Osteocyte (in vitro differentiated cells): ENCODE data around the gene GNAQ. TPM values are rescaled to one million over a fixed set of nuclear protein-coding genes. Genes with fewer than 3 reads are reported as not detected.

Experiments used
- DNase-seq: peaks from one replicate; pipeline ENCODE4 v3.0.0; 2021; ENCODE audit warnings: mixed read lengths; ENCODE audit not compliant: unreplicated experiment; ENCODE audit errors: extremely low spot score
- H3K27ac Mint-ChIP-seq: one replicate; pipeline ENCODE4 v1.8.0; 2021; ENCODE audit warnings: mild to moderate bottlenecking, mixed read lengths; ENCODE audit not compliant: unreplicated experiment
- H3K27me3 Mint-ChIP-seq: one replicate; pipeline ENCODE4 v1.8.0; 2021; ENCODE audit warnings: mixed read lengths; ENCODE audit not compliant: unreplicated experiment
- H3K36me3 Mint-ChIP-seq: one replicate; pipeline ENCODE4 v1.8.0; 2021; ENCODE audit warnings: mixed read lengths; ENCODE audit not compliant: unreplicated experiment
- H3K4me1 Mint-ChIP-seq: one replicate; pipeline ENCODE4 v1.8.0; 2021; ENCODE audit warnings: mixed read lengths; ENCODE audit not compliant: unreplicated experiment
- H3K4me3 Mint-ChIP-seq: one replicate; pipeline ENCODE4 v1.8.0; 2021; ENCODE audit warnings: mild to moderate bottlenecking, moderate library complexity, mixed read lengths; ENCODE audit not compliant: unreplicated experiment
- H3K9me3 Mint-ChIP-seq: one replicate; pipeline ENCODE4 v1.8.0; 2021; ENCODE audit warnings: mixed read lengths; ENCODE audit not compliant: unreplicated experiment
- CTCF ChIP-seq: fragments of 200-600 bp; sonication (generic); IDR thresholded peaks from 2 replicates; pipeline ENCODE4 v1.5.0; 2021; ENCODE audit warnings: antibody characterized with exemption, mild to moderate bottlenecking, moderate library complexity
- total RNA-seq: library from RNA; stranded (reverse); gene quantifications from 2 replicates; pipeline ENCODE4 v1.2.1, GENCODE V29; 2021

GNAQ gene
- total RNA-seq, 1 donor from 2014 or later: 65.9 TPM

- no peak overlapping the region for H3K4me3 Mint-ChIP-seq
- H3K9me3 Mint-ChIP-seq: no peaks in the 10 kb centered on the region
- peaks cover 14% of the 10 kb centered on the region for H3K4me1 Mint-ChIP-seq
- no peaks in the 10 kb centered on the region for H3K27me3 Mint-ChIP-seq
- DNase-seq: no peak
- H3K36me3 Mint-ChIP-seq: peaks cover 19% of the 10 kb centered on the region
- TF ChIP-seq CTCF: no peak
- H3K27ac Mint-ChIP-seq: no peak overlapping the region
Observed at GRCh38 chr9:77810637-77811119, 220.9 kb downstream of the GNAQ start.

GRCh38 chr9:77810047-77810446 lies 221.6 kb downstream of the GNAQ start:
- Mint-ChIP-seq H3K4me1 (peaks cover 12% of the 10 kb centered on the region), H3K9me3 (no peaks in the 10 kb centered on the region), H3K4me3 (no peak overlapping the region), H3K36me3 (peaks cover 19% of the 10 kb centered on the region), H3K27me3 (no peaks in the 10 kb centered on the region), H3K27ac (no peak overlapping the region)
- no peak for DNase-seq
- no peak for TF ChIP-seq CTCF

- no peak overlapping the region for H3K27ac Mint-ChIP-seq
- H3K4me1 Mint-ChIP-seq: peaks cover 12% of the 10 kb centered on the region
- H3K36me3 Mint-ChIP-seq: peaks cover 19% of the 10 kb centered on the region
- no peak overlapping the region for H3K4me3 Mint-ChIP-seq
- no peak for TF ChIP-seq CTCF
- no peaks in the 10 kb centered on the region for H3K27me3 Mint-ChIP-seq
- no peak for DNase-seq
- H3K9me3 Mint-ChIP-seq: no peaks in the 10 kb centered on the region
Observed at GRCh38 chr9:77809552-77809951, 222.1 kb downstream of the GNAQ start.

- no peak for DNase-seq
- Mint-ChIP-seq H3K4me3 (no peak overlapping the region), H3K27ac (no peak overlapping the region), H3K36me3 (peaks cover 14% of the 10 kb centered on the region), H3K4me1 (peaks cover 12% of the 10 kb centered on the region), H3K27me3 (no peaks in the 10 kb centered on the region), H3K9me3 (no peaks in the 10 kb centered on the region)
- TF ChIP-seq CTCF: no peak
Observed at GRCh38 chr9:77808751-77809081, 222.9 kb downstream of the GNAQ start.

- H3K36me3 Mint-ChIP-seq: peaks cover 16% of the 10 kb centered on the region
- peaks cover 16% of the 10 kb centered on the region for H3K4me1 Mint-ChIP-seq
- no peaks in the 10 kb centered on the region for H3K9me3 Mint-ChIP-seq
- H3K27me3 Mint-ChIP-seq: no peaks in the 10 kb centered on the region
- H3K4me3 Mint-ChIP-seq: no peak overlapping the region
- H3K27ac Mint-ChIP-seq: no peak overlapping the region
- no peak for DNase-seq
- TF ChIP-seq CTCF: no peak
Observed at GRCh38 chr9:77807846-77808750, 223.5 kb downstream of the GNAQ start.
